ENCODE results near the gene AHNAK2.

- TF ChIP-seq CTCF (conservative IDR thresholded peaks at IDR 0.05) (no peak), EZH2 (IDR thresholded peaks at IDR 0.05; ENCODE audit: low read depth) (no peak)
Observed at GRCh38 chr14:104913435-104913834, 64.7 kb downstream of the AHNAK2 start.
